SW 1271 (cell line): Measurements from ENCODE around the gene GPHN.

Experiments
- DNase-seq, 2 experiments: peaks; one replicate each; lab custom pipeline; 2025; lab: John Stamatoyannopoulos, UW

GPHN gene

GRCh38 chr14:67166450-67166853 is 658.5 kb downstream of the GPHN start:
- peak in 1 of 2 experiments; percentile 57 for DNase-seq

DNA sequence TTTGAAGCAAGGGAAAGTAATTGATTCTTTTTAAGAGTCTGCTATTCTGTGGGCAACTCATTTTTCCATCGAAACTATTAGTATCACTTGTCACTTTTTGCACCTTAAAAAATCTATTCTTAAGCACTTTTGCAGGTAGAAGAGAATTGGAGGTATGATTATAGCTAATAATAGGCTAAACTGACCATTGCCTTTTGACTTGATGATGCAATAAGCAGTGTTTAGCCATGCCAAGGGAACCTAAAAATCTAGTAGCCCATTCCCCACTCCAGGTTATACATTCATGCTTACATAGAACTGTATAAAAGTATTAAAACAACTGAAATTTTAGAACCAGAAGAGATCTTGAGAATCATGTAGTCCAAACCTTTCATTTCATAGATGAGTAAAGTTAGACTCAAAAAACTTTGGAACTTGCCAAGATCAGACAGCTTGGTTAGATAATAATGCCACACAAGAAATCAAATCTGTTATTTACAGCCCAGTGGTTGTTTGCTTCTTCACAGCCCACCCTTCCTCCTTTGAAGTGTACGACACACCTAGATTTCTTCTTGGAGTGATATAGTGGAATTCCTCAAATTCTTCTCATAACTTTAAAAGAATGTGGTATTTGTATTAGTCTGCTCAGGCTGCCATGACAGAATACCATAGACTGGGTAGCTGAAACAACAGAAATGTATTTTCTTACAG is 659.6 kb downstream of the GPHN start:
- DNase-seq = peak in 1 of 2 experiments; percentile 53

DNA sequence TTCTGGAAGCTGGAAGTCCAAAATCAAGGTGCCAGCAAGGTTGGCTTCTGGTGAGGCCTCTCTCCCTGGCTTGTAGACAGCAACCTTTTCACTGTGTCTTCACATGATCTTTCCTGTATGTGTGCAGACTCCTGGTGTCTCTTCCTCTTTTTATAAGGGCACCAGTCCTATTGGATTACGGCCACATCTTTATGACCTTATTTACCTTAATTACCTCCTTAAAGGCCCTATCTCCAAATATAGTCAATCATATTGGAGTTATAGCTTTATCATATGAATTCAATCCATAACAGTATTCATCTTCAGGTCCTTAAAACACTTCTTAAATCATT is 660.1 kb downstream of the GPHN start:
- DNase-seq = no peak

GRCh38 chr14:67170660-67171059 is 662.7 kb downstream of the GPHN start:
- DNase-seq = peak in 1 of 2 experiments; percentile 26

GRCh38 chr14:67172056-67172455 is 664.1 kb downstream of the GPHN start:
- DNase-seq = no peak

DNA sequence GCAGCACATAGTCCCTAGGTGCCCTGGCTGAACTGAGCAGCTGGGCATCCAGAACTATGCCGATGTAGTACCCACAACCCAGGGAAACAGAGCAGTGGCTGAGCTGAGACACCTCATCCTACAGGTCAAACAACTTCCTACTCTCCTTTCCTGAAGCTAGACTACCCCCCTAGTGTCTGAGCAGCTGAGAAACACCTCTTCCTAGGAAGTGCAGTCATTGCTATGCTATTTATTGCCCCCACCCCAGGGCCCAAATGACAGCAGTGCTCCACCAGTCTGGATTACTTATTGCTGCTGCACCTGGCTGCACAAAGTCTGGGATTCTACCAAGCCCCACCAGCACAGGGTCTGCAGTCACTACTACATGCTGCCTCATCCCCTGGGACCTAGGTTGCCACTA is 664.6 kb downstream of the GPHN start:
- no peak for DNase-seq

DNA sequence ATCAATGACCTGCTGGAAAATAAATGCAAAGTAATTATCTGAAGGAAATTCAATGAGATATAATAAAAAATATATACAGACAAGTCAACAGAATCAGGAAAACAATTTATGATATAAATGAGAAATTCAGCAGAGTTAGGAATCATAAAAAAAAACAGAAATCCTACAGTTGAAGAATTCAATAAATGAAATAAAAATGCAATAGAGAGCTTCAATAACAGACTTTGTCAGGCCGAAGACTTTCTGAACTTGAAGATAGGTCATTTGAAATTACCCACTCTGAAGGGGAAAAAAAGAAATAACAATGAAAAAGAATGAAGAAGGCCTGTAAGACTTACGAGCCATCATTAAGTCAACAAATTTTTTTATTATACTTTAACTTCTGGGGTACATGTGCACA is 665.8 kb downstream of the GPHN start:
- no peak for DNase-seq

GRCh38 chr14:67186172-67186768 is 678.3 kb downstream of the GPHN start:
- no peak for DNase-seq

- DNase-seq = peak; percentile 52 to 86
Measured at GRCh38 chr14:67186789-67187584, 679.0 kb downstream of the GPHN start.

DNA sequence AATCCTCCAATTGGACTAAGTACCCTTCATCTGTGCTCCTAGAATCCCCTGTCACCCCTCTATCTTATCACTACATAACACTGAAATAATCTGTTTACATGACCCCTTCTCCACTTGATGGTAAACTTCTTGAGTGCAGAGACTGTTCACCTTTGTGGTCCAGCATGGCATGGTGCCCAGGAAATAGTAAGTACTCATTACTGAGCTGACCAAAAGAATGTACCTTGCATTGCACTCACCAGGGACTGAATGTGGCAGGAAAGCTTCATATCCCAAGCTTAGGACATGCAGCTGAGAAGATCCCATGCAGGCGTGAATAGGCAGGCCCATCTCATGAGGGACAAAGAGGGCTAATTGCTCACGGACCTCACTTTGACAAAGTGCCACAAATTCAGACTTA is 679.9 kb downstream of the GPHN start:
- peak; percentile 20 to 72 for DNase-seq

DNA sequence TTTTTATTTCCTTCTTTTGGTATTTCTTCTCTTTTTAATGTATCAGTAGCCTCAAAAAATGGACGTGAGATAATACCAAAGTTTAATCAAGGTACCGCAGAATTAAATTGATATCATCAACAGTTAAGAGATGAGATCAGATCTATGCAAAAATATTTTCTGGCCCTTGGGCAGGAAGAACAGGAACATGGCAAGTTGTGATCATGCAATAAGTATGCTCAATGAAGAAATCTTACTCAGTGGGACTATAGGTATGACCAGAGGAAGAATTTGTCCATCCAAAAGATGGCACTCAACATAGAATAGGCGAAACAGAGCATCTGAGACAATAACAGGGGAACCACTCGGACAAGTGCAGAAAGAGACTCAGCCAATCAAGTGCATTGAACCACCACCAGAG is 680.4 kb downstream of the GPHN start:
- DNase-seq = no peak

DNA sequence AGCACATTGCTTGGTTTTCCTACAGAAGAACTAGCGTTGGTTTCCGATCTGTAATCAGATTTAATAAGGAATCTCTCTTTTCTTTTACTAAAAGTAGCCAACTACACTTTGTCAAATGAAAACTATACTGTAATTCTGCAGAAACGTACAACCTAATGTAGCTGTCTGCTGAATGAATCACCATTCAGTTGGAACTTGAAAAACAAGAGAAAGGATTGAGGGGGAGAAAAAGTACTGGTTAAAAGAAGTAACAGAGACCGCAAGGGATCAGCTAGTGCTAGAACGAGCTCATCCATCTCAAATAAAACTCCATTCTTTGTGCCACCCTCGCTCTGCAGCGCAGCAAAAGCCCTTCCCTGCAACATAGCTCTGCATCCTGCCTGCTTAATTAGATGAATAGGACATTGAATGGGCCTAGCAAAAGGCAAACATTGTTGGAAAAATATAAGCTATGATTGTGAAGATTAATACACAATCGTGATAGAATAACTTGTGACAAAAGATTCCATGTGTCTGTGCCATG is 683.9 kb downstream of the GPHN start:
- no peak for DNase-seq

DNA sequence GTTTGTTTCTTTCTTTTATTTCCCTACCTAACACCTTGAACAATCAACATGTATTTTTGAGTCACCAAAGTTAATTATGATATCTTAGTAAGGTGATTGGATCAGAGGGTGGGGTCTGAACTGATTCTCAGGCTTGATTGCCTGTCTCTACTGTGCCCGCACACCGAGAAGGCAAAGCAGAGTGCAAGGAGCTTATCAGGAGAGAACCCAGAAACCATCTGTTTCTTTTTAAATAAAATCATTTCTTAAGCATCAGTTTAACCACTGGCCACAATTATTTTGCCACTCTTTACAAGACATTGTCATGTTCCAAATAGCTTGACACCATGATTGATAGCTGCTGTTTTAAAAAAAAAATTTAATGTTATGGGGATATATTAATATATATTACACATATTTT is 684.4 kb downstream of the GPHN start:
- no peak for DNase-seq

DNA sequence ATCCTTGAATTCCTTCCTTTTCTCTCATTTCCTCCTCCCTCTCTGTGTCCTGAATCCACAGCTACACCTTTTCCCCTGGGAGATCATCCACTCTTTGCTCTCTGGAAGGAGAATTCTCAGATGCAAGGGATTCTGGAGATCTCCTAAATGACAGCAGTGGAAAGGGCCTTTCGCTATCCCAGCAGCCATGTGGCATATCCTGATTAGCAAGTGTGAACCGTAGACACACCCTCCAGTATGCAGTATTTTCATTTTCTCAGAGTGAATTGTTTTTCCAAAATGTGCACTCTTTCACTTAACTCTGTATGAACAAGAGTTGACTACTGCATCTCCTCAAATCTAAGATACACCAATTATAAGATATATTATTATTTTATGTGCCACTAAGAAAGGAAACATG is 687.3 kb downstream of the GPHN start:
- DNase-seq = no peak

DNA sequence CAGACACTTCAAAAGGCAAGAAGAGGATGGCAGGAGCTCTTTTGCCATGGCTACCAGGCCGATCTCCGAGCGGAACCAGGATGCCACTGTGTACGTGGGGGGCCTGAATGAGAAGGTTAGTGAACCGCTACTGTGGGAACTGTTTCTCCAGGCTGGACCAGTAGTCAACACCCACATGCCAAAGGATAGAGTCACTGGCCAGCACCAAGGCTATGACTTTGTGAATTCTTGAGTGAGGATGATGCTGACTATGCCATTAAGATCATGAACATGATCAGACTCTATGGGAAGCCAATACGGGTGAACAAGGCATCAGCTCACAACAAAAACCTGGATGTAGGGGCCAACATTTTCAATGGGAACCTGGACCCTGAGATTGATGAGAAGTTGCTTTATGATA is 691.1 kb downstream of the GPHN start:
- no peak for DNase-seq

- DNase-seq = no peak
Measured at GRCh38 chr14:67207810-67208209, 699.9 kb downstream of the GPHN start.

DNA sequence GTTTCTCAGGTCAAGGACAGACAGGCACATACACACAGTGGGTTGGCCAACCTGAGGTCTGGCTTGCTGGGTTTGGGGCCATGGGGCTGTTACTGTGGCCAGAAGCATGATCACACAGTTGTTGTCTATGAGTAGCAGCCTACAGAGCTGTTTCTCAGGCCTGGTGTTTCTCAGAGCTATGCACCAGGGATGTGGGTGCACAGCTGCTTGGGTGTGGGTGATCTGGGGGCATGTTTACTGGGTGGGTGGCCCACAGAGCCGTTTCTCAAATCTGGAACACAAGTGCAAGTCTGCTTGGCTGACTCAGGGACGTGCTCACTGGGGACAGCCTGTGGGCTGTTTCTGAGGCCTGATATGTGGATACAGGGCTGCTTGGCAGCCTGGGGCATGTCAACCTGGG is 710.2 kb downstream of the GPHN start:
- DNase-seq = no peak

DNA sequence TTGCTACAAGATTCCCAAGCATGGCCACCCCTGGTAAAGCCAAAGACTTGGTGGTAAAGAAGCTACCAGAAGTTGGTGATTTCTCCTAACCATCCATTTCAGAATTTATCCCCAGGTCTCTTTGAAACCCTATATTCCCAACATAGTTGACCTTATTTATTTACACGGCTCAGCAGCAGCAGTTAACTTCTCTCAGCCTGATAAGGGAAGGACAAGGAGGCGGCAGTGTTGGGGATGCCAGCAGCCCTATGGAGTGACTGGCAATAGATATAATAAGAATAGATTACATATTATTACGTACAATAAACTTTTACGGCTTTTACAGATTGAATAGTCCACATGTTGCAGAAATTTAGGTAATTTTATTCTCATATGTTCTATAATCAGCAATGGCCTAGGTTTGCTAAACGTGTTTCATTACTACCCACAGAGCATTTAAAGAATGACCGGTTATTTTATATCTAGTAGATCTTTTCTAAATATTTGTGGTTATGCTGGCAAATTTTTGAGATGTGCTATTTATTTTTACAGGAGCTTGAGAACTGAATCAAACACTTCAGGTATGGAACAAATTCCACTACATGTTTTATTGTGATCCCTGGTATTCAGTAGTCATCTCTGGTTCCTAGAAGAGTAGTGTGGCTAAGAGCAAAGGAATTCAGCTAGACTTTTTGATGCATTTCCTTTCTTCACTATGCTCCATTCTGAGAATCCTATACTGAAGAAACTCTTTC is 713.5 kb downstream of the GPHN start:
- peak; percentile 50 to 82 for DNase-seq

- DNase-seq = no peak
Measured at GRCh38 chr14:67221982-67222328, 714.0 kb downstream of the GPHN start.

DNA sequence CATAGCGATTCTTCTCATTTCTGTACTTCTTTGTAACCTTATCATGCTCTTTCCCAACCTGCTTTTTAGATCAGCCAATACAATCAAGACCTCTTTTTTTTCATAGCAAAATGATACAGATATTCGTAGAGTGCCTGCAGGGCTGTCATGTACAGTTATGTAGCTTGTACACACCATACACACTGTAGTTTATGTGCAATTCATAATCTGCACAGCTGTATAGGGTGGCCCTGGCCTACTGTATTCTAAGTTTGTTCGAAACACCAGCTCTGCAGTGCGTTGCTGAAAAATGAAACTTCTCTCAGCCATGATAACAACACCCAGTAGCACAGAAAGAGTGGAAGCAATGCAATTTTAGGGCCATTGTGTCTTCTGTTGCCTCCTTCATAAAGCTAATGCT is 717.6 kb downstream of the GPHN start:
- DNase-seq = no peak

DNA sequence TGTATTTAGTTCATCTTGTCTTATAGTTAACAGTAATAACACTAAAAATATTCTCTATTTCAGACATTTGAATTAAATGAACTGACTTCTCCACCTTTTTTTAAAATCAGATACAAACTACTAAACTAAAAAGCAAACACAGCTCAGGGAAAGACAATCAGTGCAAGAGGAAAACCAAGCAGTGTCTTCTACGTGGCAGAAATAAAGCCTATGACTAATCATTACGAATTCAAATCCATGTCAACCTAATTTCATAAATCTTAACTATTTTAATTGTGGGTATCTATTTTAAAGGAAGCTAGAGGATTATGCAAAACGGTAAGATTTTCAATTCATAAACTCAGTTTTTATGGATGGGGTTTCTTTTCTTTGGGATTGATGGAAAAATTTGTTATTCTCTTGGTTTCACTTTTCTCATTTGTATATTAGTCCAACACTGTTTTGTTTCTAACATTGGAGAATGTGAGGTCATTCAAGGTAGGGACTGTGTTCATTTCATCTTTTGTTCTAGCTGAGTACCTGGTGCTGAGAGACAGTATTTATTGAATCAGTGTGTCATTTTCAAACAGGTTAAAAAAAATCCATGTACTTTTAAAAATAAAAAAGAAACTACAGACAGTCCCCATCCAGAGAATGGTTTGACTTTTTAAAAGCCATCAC is 720.5 kb downstream of the GPHN start:
- DNase-seq = no peak
